ENCODE data around the gene FHDC1.

FHDC1 gene

DNA sequence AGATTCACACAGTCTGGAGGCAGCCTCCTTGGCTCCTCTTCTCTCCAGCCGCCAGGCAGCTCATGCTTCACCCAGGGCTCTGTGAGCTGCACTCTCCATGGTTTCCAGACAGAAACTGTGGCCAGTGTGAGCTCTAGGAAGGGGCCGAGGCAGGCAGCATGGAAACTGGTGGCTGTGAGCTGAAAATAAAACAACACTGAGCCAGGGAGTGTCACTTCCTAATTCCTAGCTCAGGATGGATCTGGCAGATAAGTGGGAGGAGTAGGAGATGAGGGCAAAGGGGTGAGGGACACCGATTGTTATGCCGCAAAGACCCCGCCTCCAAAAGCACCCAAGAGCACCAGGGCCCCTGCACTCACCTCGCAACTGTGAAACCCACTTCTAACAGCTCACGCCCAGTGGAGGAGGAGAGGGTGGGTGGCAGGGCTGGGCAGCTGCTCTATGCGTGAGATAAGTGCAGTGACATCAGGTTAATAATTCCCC, 69.8 kb downstream of the FHDC1 start:
- no peak for DNase-seq (ENCODE audit: low spot score)

DNA sequence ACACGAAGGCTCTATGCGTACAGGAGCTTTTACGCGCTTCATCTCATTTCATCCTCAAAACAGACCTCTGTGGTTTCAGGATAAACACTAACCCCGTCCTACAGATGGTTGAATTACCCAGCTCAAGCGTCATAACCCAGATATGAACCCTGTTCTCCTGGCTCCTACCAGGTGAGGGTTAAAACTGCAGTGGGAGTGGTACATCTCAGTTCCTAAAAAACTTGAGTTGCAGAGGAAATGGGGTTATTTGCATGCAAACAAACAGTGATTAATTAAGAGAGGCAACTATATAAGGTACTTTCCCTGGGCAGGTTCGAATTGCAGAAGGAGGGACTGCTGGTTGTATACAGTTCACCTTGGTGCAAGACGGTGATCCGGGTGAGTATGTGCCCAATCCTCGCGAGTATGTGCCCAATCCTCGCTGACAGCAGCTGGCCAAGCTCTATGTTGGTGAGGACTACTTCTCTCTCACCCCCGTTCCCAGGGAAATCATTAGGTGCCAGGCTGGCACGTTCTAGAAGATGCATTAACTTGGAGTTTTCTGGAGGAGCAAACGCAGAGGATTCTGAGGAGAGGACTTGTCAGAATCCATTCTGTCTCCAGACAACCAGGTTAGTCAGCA, 72.6 kb downstream of the FHDC1 start:
- DNase-seq (ENCODE audit: low spot score) = no peak

DNA sequence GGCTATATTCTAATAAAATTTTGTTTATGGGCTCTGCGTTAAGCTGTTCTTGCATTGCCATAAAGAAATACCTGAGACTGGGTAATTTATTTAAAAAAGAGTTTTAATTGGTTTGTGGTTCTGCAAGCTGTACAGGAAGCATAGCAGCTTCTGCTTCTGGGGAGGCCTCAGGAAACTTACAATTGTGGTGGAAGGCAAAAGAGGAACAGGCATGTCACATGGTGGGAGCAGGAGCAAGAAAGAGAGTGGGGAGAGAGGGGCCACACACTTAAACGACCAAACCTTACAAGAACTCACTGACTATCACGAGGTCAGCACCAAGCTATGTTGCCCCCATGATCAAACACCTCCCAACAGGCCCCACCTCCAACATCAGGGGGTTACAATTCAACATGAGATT, 74.0 kb downstream of the FHDC1 start:
- DNase-seq (ENCODE audit: low spot score) = no peak

DNA sequence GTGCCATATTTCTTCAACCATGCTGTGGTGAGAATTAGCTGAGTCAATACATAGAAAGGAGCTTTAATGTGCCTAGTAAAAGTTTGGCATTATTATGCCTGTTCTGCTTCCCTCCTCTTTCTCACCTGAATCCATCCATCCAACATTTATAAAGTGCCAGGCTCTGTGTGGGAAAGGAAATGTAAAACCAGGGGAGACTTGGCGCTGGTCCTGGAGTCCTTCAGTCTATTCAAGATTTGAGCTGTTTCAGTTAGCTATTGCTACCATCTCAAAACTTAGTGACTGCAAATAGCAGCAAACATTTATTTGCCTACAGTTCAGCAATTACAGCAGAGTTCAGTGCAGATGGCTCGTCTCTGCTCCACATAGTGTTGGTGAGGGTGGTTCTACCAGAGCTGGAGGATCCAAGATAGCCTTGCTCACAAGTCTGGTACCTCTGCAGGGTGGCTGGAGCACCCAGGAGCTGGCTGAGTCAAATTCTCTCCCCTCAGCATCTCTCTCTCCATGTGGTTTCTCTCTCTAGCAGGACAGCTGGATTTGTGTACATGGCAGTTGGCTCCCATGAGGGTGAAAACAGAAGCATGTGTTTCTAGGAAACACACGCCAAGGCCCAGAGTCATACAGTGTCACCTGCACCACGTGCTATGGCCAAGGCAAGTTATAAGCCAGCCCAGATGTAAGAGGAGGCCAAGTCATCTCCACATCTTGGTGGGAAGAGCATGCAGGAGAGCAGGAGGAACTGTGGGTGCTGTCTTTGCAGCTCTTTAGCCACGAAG, 77.3 kb downstream of the FHDC1 start:
- DNase-seq (ENCODE audit: low spot score) = no peak

DNA sequence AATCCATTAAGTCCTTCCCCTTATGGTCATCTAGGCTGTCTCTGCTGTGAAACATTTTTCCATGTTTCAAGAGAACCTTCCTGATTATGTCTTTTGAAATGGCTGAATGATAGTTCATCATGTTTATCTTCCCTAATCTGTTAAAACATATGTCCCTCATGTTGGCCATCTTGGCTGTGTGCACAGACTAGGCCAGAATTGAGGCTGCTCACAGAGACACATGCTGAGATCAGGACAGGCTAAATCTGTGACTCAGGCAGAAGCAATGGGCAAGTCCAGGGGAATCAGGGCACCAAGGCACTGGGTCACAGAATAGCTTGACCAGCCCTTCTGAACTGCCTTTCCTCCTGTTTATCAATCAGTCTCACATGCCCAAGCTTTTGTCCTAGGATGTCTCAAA, 78.3 kb downstream of the FHDC1 start:
- peak; percentile 54 for DNase-seq (ENCODE audit: low spot score)

DNA sequence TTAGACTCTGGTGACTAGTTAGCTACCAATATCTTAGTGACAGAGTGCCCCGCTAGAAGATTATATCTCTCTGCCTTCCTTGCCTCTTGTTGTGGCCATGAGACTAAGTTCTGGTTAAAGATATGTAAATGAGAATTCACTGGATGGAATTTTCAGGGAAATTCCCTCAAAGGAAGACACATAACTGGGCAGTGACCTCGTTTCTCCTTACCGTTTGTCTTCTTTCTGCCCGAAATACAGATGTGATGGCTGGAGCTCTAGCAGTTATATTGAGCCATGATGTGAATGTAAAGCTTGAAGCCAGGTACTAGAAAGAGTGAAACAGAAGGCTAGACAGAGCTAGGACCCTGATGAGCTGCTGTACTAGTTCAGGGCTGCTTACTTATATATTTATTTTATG, 80.5 kb downstream of the FHDC1 start:
- DNase-seq (ENCODE audit: low spot score) = no peak

DNA sequence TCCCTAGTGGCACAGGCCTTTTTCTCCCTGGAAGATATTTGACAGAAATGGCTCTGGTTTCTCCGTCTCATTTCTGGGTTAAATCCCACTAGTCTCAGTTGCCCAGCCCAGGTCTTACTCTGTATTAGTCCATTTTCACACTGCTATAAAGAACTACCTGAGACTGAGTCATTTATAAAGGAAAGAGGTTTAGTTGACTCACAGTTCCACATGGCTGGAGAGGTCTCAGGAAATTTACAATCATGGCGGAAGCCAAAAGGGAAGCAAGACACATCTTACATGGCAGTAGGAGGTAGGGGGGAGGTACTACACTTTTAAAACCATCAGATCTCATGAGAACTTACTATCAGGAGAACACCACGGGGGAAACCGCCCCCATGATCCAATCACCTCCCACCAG, 81.9 kb downstream of the FHDC1 start:
- DNase-seq (ENCODE audit: low spot score) = peak; percentile 73

DNA sequence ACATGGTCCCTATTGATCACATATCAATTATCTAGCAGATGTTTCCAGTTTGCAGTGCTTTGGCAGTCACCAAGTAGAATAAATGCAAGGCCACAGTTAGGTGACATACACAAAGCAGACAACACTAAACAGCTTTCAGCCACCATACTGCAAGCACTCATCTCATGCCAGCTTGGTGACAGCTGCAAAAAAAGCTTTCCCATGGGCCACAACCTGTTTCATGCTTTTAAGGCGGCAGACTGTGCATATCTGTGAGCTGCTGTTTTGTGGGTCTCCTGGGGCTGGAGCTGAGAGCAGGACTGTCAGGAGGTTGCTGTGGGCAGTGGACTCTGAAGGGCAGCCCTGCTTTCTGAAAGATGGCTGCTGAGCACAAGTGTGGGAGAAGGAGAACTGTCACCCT, 82.6 kb downstream of the FHDC1 start:
- DNase-seq (ENCODE audit: low spot score) = no peak

DNA sequence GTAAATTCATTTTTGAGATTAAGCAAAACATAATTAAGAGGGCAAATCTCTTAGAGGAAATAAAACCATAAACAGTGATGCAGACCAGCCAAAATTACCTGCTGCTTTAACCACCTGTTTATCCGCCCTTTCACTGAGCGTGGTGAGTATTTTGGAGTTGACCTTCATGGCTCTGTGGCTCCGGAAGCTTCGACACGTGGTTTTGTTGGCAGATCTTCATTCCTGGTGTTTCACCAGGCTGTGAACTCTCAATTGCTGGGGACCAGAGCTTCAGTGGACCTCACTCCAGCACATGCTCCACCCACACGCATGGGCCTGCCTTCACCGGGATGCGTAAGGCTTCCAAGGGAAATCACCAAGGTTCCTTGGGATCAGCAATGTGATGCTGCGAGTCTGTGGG, 83.8 kb downstream of the FHDC1 start:
- no peak for DNase-seq (ENCODE audit: low spot score)

DNA sequence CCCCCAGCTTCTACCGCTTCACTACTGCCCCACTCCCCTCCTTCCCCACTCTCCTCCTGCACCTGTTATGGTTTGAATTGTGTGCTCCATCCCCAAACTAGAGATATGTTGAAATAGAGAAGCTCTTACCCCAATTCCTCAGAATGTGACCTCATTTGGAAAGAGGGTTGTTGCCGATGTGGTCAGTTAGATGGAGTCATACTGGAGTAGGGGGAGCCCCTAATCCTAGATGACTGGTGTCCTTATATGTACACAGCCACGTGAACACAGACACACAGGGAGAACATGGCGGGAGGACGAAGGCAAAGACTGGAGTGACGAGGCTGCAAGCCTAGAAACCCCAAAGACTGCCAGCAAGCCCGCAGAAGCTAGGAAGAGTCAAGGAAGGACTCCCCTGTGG, 84.3 kb downstream of the FHDC1 start:
- no peak for DNase-seq (ENCODE audit: low spot score)

DNA sequence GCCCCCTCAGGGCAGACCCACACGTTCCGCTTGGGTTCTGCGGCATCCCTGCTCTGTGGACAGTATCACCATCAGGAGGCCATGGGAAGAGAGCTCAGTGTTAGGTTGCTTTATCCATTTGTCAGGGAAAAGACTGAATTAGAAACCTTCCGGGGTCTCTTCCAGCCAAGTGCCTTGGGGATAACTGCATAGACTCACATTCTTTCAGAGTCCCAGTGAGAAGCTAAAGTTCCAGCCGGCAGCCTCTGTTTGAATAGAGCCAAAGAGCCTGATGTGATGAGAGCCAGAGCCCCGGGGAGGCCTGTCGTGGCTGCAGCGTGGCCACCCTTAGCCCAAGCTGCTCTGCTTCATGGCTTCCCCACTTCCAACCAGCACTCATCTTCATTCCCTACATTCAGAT, 85.2 kb downstream of the FHDC1 start:
- no peak for DNase-seq (ENCODE audit: low spot score)

DNA sequence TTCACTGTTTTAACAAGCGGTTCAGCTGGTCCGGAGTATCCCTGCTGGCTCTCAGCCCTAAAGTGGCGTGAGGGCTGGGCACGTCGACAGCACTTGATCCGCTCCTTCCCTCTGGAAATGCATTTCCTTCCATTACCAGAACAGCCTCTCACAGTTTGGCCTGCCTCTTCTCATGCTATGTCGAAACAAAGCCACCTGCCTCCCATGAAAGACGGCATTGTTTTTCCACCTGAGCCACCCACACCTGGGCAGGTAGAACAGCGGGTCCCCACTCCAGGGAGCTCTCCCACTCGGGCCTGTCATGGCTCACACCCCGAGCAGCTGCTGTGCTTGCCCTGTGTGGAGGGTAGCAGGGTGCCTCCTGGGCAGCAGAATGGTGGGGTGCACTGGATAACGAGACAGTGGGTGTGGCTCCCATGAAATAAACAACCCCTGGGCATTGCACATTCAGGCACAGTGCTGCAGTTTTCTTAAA, 86.2 kb downstream of the FHDC1 start:
- DNase-seq (ENCODE audit: low spot score) = no peak

DNA sequence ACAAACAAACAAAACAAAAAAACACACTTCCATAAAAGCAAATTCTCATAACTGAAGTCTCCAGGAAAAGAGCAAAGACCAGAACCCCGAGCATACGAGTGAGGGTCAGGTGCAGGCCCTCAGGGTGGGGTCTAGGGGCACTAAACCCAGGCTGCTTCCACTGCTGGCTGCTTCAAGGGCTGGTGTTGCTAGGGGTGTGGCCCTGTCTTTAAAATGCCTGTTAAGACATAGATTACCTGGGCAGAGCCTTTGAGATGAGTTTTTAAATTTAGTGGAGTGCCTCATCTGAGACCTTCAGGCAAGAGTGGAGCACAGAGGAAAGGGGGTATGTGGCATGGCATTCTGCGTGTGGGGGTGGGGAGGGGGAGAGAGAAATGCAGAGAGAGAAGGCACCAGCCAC, 87.0 kb downstream of the FHDC1 start:
- DNase-seq (ENCODE audit: low spot score) = no peak

DNA sequence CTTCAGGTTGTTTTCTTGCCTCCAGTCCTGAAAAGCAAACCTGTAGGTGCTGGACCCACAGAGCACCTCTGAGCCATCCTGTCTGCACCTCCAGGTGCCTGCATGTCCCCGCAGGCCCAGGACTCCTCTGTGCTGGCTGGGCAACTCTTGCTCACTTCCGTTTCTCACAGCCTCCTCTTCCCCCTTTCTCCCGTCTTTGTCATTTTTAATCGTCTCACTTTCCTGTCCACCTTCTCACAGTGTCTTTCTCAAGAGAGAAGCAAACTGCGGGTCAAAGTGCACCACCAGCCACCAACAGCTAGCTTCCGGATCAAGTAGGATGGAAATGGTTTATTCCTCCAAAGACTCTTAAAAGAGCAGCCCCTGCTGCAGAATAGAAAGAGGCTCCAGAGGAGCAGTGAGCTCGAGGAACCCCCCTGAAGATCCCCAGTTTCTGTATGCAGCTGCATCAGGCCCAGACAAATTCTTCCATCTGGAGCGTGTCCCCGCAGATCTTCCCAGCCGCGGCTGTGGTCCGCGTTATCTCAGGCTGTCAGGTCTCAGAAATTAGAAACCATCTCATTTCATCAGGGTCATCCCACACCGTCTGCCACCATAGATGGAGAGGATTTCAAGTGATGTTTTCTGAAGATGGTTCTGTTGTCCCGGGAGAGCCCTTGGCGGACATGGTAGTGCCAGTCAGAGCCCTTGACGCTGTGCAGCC, 87.7 kb downstream of the FHDC1 start:
- no peak for DNase-seq (ENCODE audit: low spot score)

DNA sequence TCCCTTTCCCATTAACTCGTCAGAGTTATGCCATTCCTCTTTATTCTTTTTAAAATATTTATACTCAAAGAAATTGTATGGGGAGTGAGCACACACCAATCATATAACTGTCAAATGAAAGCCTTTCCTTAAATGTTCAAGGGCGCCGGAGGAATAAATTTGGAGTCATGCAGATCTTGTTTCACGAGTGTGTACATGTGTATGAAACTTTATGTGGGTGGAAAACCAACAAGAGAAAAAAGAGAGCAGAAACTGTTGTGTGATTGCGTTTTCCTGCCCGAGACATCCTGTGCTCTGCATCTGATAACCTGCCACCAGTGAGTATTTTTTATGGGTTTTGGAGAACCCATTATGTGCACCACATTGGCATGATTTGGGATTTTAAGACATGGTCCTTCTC, 88.3 kb downstream of the FHDC1 start:
- DNase-seq (ENCODE audit: low spot score) = no peak

DNA sequence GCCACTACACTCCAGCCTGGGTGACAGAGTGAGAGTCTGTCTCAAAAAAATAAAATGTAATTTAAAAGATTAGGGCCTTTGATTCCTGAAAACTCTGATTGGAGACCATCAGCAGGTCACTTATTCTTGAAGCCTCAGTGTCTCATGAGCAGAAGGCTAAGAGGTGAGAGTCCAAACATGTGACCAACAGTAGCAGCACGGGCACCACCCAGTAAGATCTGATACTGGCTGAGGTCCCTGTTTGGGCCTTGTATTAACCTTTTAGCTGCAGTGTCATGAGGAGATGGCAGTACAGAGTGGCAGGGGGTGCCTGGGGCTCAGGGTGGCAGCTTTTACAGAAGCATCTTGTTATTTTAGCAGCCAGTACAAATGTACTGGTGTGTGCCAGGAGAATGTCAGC, 89.3 kb downstream of the FHDC1 start:
- no peak for DNase-seq (ENCODE audit: low spot score)

DNA sequence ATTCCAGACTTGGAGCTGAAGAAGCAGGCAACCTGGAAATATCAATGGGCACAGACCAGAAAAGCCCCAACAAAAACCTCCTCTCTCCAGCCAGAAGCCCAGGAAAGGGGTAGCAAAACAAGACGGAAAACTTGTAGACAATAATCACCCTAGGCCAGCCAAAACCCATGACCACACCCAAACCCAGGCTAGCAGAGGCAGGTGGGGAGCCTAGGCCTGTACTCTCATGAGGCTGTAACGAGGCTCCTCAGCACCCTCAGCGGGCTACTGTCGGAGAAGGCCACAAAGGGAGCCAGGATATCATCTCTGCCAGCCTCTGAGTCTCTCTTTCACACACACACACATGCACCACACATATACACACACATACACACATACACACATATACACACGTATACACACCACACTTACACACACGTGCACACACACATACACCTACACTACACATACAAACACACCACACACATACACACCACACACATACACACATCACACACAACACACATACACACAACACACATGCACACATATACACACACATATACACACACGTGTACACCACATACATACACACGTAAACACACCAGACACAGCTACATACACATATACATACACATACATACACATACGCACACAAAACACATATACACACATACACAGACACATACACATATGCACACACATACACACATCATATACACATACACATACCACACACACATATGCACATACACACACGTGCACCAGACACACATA, 90.6 kb downstream of the FHDC1 start:
- no peak for DNase-seq (ENCODE audit: low spot score)

DNA sequence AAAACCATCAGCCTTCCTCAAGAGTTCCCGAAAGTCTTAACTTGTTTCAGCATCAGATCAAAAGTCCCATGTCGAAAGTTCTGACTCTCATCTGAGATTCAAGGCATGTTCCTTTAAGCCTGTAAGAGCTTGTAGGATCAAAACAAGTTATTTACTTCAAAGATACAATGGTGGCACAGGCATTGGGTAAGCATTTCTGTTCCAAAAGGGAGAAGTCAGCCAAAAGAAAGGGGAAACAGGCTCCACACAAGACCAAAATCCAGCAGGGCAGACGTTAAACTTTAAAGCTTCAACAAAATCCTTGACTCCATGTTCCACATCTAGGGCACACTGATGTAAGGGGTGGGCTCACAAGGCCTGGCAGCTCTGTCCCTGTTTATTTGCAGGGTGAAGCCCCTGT, 91.7 kb downstream of the FHDC1 start:
- no peak for DNase-seq (ENCODE audit: low spot score)

DNA sequence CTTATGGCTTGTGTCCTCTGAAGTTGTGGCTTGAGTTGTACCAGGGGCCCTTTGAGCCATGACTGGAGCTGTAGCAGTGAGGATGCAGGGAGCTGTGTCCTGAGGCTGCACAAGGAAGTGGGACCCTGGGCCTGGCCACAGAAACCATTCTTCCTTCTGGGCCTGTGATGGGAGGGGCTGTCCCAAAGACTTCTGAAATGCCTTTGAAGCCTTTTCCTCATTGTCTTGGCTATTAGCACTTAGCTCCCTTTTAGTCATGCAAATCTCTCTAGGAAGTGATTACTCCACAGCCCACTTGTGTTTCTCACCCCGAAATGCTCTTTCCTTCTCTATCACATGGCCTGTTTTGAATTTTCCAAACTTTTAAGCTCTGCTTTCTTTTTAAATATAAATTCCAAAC, 92.4 kb downstream of the FHDC1 start:
- no peak for DNase-seq (ENCODE audit: low spot score)

Measured in kidney tubule cell (primary cell).